ENCODE data around the gene RPTOR.

The RPTOR gene

DNA sequence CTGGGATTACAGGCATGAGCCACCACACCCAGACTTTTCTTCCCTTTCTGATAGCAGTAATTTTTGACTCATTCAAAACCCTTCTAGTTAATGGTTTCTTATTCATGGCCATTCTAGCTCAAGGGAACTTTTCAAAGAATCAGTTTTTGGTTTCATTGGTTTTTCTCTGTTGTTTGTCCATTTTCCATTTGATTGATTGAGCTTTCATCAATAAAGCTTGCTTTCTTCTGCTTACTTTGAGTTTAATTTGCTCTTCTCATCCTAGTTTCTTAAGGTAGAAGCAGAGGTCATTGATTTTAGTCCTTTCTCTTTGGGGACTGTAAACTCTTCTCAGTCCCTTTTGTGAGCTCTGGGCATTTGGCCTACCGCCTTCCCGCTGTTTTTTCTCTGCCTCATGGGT lies 365.0 kb downstream of the RPTOR start (continued):
- no peak for TF ChIP-seq ZSCAN18 (tag by site-specific recombination; IDR thresholded peaks at IDR 0.05)

DNA sequence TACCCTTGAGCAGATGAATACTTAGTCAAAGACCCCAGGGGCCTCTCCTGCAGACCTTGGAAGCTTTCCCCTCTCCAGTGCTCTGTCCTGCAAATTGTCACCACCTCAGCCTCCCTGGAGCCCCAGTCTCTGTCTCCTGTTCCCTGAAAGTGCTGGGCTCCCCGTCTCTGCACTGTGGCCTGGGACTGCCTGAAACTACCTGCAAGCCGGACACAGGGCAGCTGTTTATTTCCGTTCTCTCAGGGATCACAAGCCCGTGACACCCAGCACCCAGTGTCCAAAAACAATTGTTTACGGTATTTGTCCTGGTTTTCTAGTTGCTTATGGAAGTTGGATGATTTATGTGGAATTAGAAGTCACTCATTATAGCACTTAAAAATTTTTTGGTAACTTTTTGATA lies 365.4 kb downstream of the RPTOR start:
- TF ChIP-seq ZNF423 (tag by site-specific recombination; IDR thresholded peaks at IDR 0.05) (no peak), ZNF621 (tag by site-specific recombination; IDR thresholded peaks at IDR 0.05) (no peak), ZNF560 (tag by site-specific recombination; IDR thresholded peaks at IDR 0.05; ENCODE audit: borderline replicate concordance) (no peak), ZNF302 (tag by site-specific recombination; IDR thresholded peaks at IDR 0.05; ENCODE audit: low read depth) (no peak), REPIN1 (tag by site-specific recombination; IDR thresholded peaks at IDR 0.05; ENCODE audit: low read depth) (no peak), ZNF366 (tag by site-specific recombination; conservative IDR thresholded peaks at IDR 0.05) (no peak), ZNF555 (tag by site-specific recombination; conservative IDR thresholded peaks at IDR 0.05) (no peak), HOXA7 (CRISPR knock-in tag; IDR thresholded peaks at IDR 0.05; ENCODE audit: borderline replicate concordance) (no peak), ZNF112 (tag by site-specific recombination; IDR thresholded peaks at IDR 0.05) (no peak), ZNF624 (tag by site-specific recombination; IDR thresholded peaks at IDR 0.05) (no peak), ZNF530 (tag by site-specific recombination; IDR thresholded peaks at IDR 0.05; ENCODE audit: low read depth) (no peak), ZBTB49 (tag by site-specific recombination; IDR thresholded peaks at IDR 0.05; ENCODE audit: low read depth) (no peak), OVOL3 (tag by site-specific recombination; IDR thresholded peaks at IDR 0.05) (no peak), ZNF155 (tag by site-specific recombination; IDR thresholded peaks at IDR 0.05) (no peak), KLF17 (tag by site-specific recombination; IDR thresholded peaks at IDR 0.05) (no peak), PRDM4 (tag by site-specific recombination; IDR thresholded peaks at IDR 0.05) (no peak), ZNF114 (tag by site-specific recombination; IDR thresholded peaks at IDR 0.05) (no peak), WT1 (tag by site-specific recombination; IDR thresholded peaks at IDR 0.05) (no peak), ZNF544 (tag by site-specific recombination; IDR thresholded peaks at IDR 0.05) (no peak)
- CTCF ChIA-PET: interaction anchor here (0.6 to 2.8 kb wide), 3 partner anchors 10 to 903 kb away, joined by 3 to 21 read pairs (median 6); no protein-coding TSS in a partner anchor
- Histone ChIP-seq H3K27ac (ENCODE audit: extremely low read depth, low read depth, low read length) (no peak overlapping the region), H3K36me3 (ENCODE audit: control insufficient read depth in 2 of 2, insufficient read depth in 1 of 2, low read length in 2 of 2) (peaks cover 0 to 57% of the 10 kb centered on the region in 2 experiments; a peak in 2 of 3 replicates), H3K4me3 (ENCODE audit: low read depth, low read length) (no peak overlapping the region), H3K4me1 (ENCODE audit: control insufficient read depth, insufficient read depth, low read length) (no peaks in the 10 kb centered on the region), H3K9me3 (ENCODE audit: control insufficient read depth, insufficient read depth, low read depth, low read length) (no peaks in the 10 kb centered on the region)
- POLR2A ChIA-PET: interaction anchor here (1.3 kb wide), 1 partner anchor 455 kb away, joined by 3 read pairs; no protein-coding TSS in a partner anchor
